Measurements from ENCODE around the gene SLC5A2. TPM values are rescaled to one million over a fixed set of nuclear protein-coding genes. Genes with fewer than 3 reads are reported as not detected.

SLC5A2 gene
- total RNA-seq, 2 experiments from 2014 or later, result not detected

- ChIA-PET CTCF (ENCODE audit: unreplicated experiment) (no interaction called here), POLR2A (no interaction called here)
- no peaks in the 10 kb centered on the region for H4K20me1 ChIP-seq (ENCODE audit: insufficient read depth, low read length)
- H3K4me3 ChIP-seq (ENCODE audit: low read depth, low read length, poor library complexity, severe bottlenecking), result no peak overlapping the region
- H3K4me1 ChIP-seq (ENCODE audit: insufficient read depth, low read length, poor library complexity, severe bottlenecking), result no peaks in the 10 kb centered on the region
- no peaks in the 10 kb centered on the region for H3K79me2 ChIP-seq (ENCODE audit: insufficient read depth, low read depth, low read length)
- intact Hi-C loops (cut with micrococcal nuclease; ENCODE audit: unreplicated experiment), result no loop called here
- H3K9me3 ChIP-seq (ENCODE audit: low read length), result no peaks in the 10 kb centered on the region
- H3K36me3 ChIP-seq (ENCODE audit: insufficient read depth, low read length), result no peaks in the 10 kb centered on the region
- no peak for TF ChIP-seq EZH2phosphoT487 (IDR thresholded peaks at IDR 0.05; ENCODE audit: borderline replicate concordance, low read depth, low read length)
- TF ChIP-seq, protein P1, sequence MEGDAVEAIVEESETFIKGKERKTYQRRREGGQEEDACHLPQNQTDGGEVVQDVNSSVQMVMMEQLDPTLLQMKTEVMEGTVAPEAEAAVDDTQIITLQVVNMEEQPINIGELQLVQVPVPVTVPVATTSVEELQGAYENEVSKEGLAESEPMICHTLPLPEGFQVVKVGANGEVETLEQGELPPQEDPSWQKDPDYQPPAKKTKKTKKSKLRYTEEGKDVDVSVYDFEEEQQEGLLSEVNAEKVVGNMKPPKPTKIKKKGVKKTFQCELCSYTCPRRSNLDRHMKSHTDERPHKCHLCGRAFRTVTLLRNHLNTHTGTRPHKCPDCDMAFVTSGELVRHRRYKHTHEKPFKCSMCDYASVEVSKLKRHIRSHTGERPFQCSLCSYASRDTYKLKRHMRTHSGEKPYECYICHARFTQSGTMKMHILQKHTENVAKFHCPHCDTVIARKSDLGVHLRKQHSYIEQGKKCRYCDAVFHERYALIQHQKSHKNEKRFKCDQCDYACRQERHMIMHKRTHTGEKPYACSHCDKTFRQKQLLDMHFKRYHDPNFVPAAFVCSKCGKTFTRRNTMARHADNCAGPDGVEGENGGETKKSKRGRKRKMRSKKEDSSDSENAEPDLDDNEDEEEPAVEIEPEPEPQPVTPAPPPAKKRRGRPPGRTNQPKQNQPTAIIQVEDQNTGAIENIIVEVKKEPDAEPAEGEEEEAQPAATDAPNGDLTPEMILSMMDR (conservative IDR thresholded peaks at IDR 0.05; ENCODE audit: low read length), result no peak
- no peak overlapping the region for H2AFZ ChIP-seq (ENCODE audit: low read length)
- no peak overlapping the region for H3K4me2 ChIP-seq (ENCODE audit: low read length)
- no TSS peak for BruUV-seq (replicated peaks)
- DNase-seq (ENCODE audit: low spot score), result no peak
- no peak overlapping the region for H3K27ac ChIP-seq (ENCODE audit: low read depth, low read length, poor library complexity, severe bottlenecking)
- no peaks in the 10 kb centered on the region for H3K9me2 ChIP-seq (ENCODE audit: insufficient read depth, low read length)
These were observed 42.2 kb downstream of the SLC5A2 start for GRCh38 chr16:31525113-31525512.

DNA sequence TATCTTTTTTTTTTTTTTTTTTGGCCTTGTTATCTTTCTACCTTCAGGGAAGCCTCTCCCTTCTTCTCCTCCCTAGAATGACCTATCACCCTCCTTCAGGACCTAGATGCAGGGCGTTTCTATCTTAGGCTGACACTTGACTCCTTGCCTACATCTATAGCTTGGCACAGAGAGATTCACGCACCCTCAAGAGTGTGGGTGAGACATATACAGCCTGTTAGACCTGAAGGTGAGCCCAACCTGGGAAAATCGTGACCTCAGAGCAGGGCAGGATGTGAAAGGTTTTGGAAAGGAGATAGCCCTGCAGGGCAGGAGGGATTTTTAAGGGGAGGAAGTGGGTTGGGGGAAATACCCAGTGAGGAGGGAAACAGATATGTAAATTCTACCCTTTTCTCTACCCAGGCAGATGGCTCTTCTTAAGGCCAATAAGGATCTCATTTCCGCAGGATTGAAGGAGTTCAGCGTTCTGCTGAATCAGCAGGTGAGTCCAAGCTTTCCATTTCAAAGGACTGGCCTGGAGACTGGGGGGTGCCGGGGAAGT lies 44.9 kb downstream of the SLC5A2 start, which contains the start of gene AHSP:
AHSP (plus strand) TSS at position 167 of the 541 bp plus-strand sequence; CDS start at position 407, 240 bp downstream.
- BruUV-seq (replicated peaks), result no TSS peak
- Histone ChIP-seq H3K4me2 (ENCODE audit: low read length) (no peak within 1 kb of the TSS), H3K9me2 (ENCODE audit: insufficient read depth, low read length) (no peaks in the 10 kb centered on the region), H3K27ac (ENCODE audit: low read depth, low read length, poor library complexity, severe bottlenecking) (no peak within 1 kb of the TSS), H4K20me1 (ENCODE audit: insufficient read depth, low read length) (no peaks in the 10 kb centered on the region), H3K36me3 (ENCODE audit: insufficient read depth, low read length) (no peaks in the 10 kb centered on the region), H3K79me2 (ENCODE audit: insufficient read depth, low read depth, low read length) (no peaks in the 10 kb centered on the region), H3K4me3 (ENCODE audit: low read depth, low read length, poor library complexity, severe bottlenecking) (no peak within 1 kb of the TSS), H3K4me1 (ENCODE audit: insufficient read depth, low read length, poor library complexity, severe bottlenecking) (no peaks in the 10 kb centered on the region), H3K9me3 (ENCODE audit: low read length) (no peaks in the 10 kb centered on the region), H2AFZ (ENCODE audit: low read length) (no peak within 1 kb of the TSS)
- ChIA-PET POLR2A (interaction anchor here (0.7 kb wide), 1 partner anchor 89 kb away, joined by 3 read pairs; no protein-coding TSS in a partner anchor), CTCF (ENCODE audit: unreplicated experiment) (no interaction called here)
- no peak for DNase-seq (ENCODE audit: low spot score)
- intact Hi-C loops (cut with micrococcal nuclease; ENCODE audit: unreplicated experiment), result no loop called here
- TF ChIP-seq, protein P1 (conservative IDR thresholded peaks at IDR 0.05; ENCODE audit: low read length), result no peak
- TF ChIP-seq EZH2phosphoT487 (IDR thresholded peaks at IDR 0.05; ENCODE audit: borderline replicate concordance, low read depth, low read length), result no peak

GRCh38 chr16:31528523-31529107 lies 45.7 kb downstream of the SLC5A2 start:
- intact Hi-C loops (cut with micrococcal nuclease; ENCODE audit: unreplicated experiment), result no loop called here
- Histone ChIP-seq H3K4me3 (ENCODE audit: low read depth, low read length, poor library complexity, severe bottlenecking) (no peak overlapping the region), H3K36me3 (ENCODE audit: insufficient read depth, low read length) (no peaks in the 10 kb centered on the region), H3K4me1 (ENCODE audit: insufficient read depth, low read length, poor library complexity, severe bottlenecking) (no peaks in the 10 kb centered on the region), H3K9me3 (ENCODE audit: low read length) (no peaks in the 10 kb centered on the region), H4K20me1 (ENCODE audit: insufficient read depth, low read length) (no peaks in the 10 kb centered on the region), H3K9me2 (ENCODE audit: insufficient read depth, low read length) (no peaks in the 10 kb centered on the region), H3K79me2 (ENCODE audit: insufficient read depth, low read depth, low read length) (no peaks in the 10 kb centered on the region), H3K4me2 (ENCODE audit: low read length) (no peak overlapping the region), H2AFZ (ENCODE audit: low read length) (no peak overlapping the region), H3K27ac (ENCODE audit: low read depth, low read length, poor library complexity, severe bottlenecking) (no peak overlapping the region)
- CTCF ChIA-PET (ENCODE audit: unreplicated experiment), result no interaction called here
- TF ChIP-seq EZH2phosphoT487 (IDR thresholded peaks at IDR 0.05; ENCODE audit: borderline replicate concordance, low read depth, low read length), result no peak
- TF ChIP-seq, protein P1 (conservative IDR thresholded peaks at IDR 0.05; ENCODE audit: low read length), result no peak
- DNase-seq (ENCODE audit: low spot score), result no peak
- POLR2A ChIA-PET, result interaction anchor here (0.7 kb wide), 1 partner anchor 354 kb away, joined by 4 read pairs; no protein-coding TSS in a partner anchor
- no TSS peak for BruUV-seq (replicated peaks)

Measured in OCI-LY7 (cell line).